H1 (cell line): ENCODE results near the gene UTP3. TPM values are rescaled to one million over a fixed set of nuclear protein-coding genes. Genes with fewer than 3 reads are reported as not detected.
A peak's percentile ranks its signal among the peaks of the same experiment; 100 is the strongest.

Experiments used
- CBX8 ChIP-seq: fragments of 300-800, 300-1000 bp; sonication (generic); IDR thresholded peaks from 2 replicates; pipeline ENCODE4 v1.7.1; 2016; ENCODE audit warnings: low read depth, low read length, borderline replicate concordance
- KDM1A ChIP-seq: fragments of 200-600, 300-600 bp; sonication (generic); IDR thresholded peaks from 2 replicates; pipeline ENCODE4 v1.7.1; 2016; ENCODE audit warnings: mild to moderate bottlenecking, low read length, borderline replicate concordance
- KDM4A ChIP-seq: IDR thresholded peaks from one replicate; pipeline ENCODE4 v1.7.1; 2012; ENCODE audit warnings: low read depth, mild to moderate bottlenecking, moderate library complexity, low read length, inconsistent platforms; ENCODE audit not compliant: severe bottlenecking
- SP2 ChIP-seq: IDR thresholded peaks from 2 replicates; pipeline ENCODE4 v1.6.1; 2012; ENCODE audit warnings: mild to moderate bottlenecking, low read length, inconsistent platforms
- SUZ12 ChIP-seq: fragments of 200-600 bp; sonication (generic); IDR thresholded peaks from 2 replicates; pipeline ENCODE4 v1.6.1; 2012; ENCODE audit warnings: mild to moderate bottlenecking, inconsistent platforms, low read length, moderate library complexity, mixed read lengths
- TBP ChIP-seq: IDR thresholded peaks from 2 replicates; pipeline ENCODE4 v1.6.1; 2011; ENCODE audit warnings: low read depth, low read length, improper control_type of control experiment
- polyA plus RNA-seq, 7 experiments: library from polyadenylated mRNA; depleted of rRNA in 3 of 7; stranded (reverse) in 5 of 7; unstranded in 2 of 7; fragments of >200 nt in 5 of 7; fragments of 200-250 nt in 2 of 7; gene quantifications; 1 replicate in 5 of 7; 2 replicates in 1 of 7; 4 replicates in 1 of 7; pipeline versions ENCODE4 v1.2.1 to v1.2.3, GENCODE V29; 2011 to 2013; ENCODE audit warnings: missing spikeins in 2 of 7, mixed read lengths in 2 of 7
- total RNA-seq: library from RNA; stranded (reverse); fragmentation: NEBNext Ultra II Directional; extraction: Animal tissue kit (Norgen Biotek cat#: 25700); gene quantifications from 2 replicates; pipeline ENCODE4 v1.2.1, GENCODE V29; 2021
- TF ChIP-seq, protein P1 (sequence below): IDR thresholded peaks from 2 replicates; pipeline ENCODE4 v1.6.1; 2012; ENCODE audit warnings: inconsistent platforms

UTP3 gene
- total and polyA plus RNA-seq, 2 of the 8 experiments (the other 6 are each of a cell fraction or from before 2014, with no cell fraction given): 11.2 to 51.3 TPM

GRCh38 chr4:70704215-70704930 lies 16.0 kb downstream of the UTP3 start (continued):
- TF ChIP-seq, protein P1, sequence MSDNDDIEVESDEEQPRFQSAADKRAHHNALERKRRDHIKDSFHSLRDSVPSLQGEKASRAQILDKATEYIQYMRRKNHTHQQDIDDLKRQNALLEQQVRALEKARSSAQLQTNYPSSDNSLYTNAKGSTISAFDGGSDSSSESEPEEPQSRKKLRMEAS: peak; percentile 43
- TF ChIP-seq KDM1A (no peak), SP2 (no peak), CBX8 (no peak), SUZ12 (no peak), TBP (no peak; the same call in 1 of the 2 replicates), KDM4A (no peak)
